HAP-1 (cell line): ENCODE data around the gene PKDREJ.

ENCODE experiments used
- DNase-seq, 2 experiments: peaks; one replicate each; pipeline ENCODE4 v3.0.0-alpha.2; 2016 to 2020; ENCODE audit warnings: low spot score in 2 of 2
- H3K27me3 ChIP-seq: fragments of 250-450 bp; sonication (Bioruptor Pico); 2 replicates; pipeline ENCODE4 v1.5.1; 2020; ENCODE audit warnings: low read depth, mild to moderate bottlenecking, moderate library complexity
- H3K36me3 ChIP-seq: fragments of 250-450 bp; sonication (Bioruptor Pico); replicated peaks from 2 replicates; pipeline ENCODE4 v1.5.1; 2020; ENCODE audit warnings: mild to moderate bottlenecking
- H3K4me1 ChIP-seq: fragments of 250-450 bp; sonication (Bioruptor Pico); 2 replicates; pipeline ENCODE4 v1.5.1; 2020; ENCODE audit warnings: mild to moderate bottlenecking
- H3K4me3 ChIP-seq: fragments of 250-450 bp; sonication (Bioruptor Pico); 2 replicates; pipeline ENCODE4 v1.5.1; 2020; ENCODE audit warnings: mild to moderate bottlenecking, moderate library complexity
- H3K9me3 ChIP-seq: fragments of 250-450 bp; sonication (Bioruptor Pico); 2 replicates; pipeline ENCODE4 v1.5.1; 2020; ENCODE audit warnings: mild to moderate bottlenecking, moderate library complexity
- in situ Hi-C: fragments of 300-500 bp; cut with MboI; formaldehyde crosslinking; loops from 3 replicates; pipeline ENCODE4 v1.14.3; 2020; ENCODE audit warnings: low sequenced_read_pairs, inconsistent platforms, mixed read lengths

Gene PKDREJ

GRCh38 chr22:46293577-46294260 is 30.6 kb upstream of the PKDREJ start:
- Histone ChIP-seq H3K27me3 (no peaks in the 10 kb centered on the region), H3K9me3 (no peaks in the 10 kb centered on the region), H3K36me3 (peaks cover 36% of the 10 kb centered on the region), H3K4me1 (peaks cover 20% of the 10 kb centered on the region), H3K4me3 (no peak overlapping the region)
- in situ Hi-C loops = loop anchor here (10.0 kb wide), 1 partner anchor 169 kb away; no protein-coding TSS in a partner anchor
- no peak for DNase-seq

GRCh38 chr22:46292732-46293131 is 29.6 kb upstream of the PKDREJ start:
- H3K36me3 ChIP-seq = peaks cover 26% of the 10 kb centered on the region
- no peak overlapping the region for H3K4me3 ChIP-seq
- in situ Hi-C loops = loop anchor here (10.0 kb wide), 1 partner anchor 168 kb away; no protein-coding TSS in a partner anchor
- H3K9me3 ChIP-seq = no peaks in the 10 kb centered on the region
- peaks cover 13% of the 10 kb centered on the region for H3K4me1 ChIP-seq
- no peaks in the 10 kb centered on the region for H3K27me3 ChIP-seq
- no peak for DNase-seq

- H3K27me3 ChIP-seq = no peaks in the 10 kb centered on the region
- H3K9me3 ChIP-seq = no peaks in the 10 kb centered on the region
- H3K36me3 ChIP-seq = peaks cover 20% of the 10 kb centered on the region
- H3K4me1 ChIP-seq = peaks cover 13% of the 10 kb centered on the region
- DNase-seq = no peak
- no peak overlapping the region for H3K4me3 ChIP-seq
- in situ Hi-C loops = loop anchor here (10.0 kb wide), 1 partner anchor 167 kb away; no protein-coding TSS in a partner anchor
Measured at GRCh38 chr22:46292173-46292572, 29.0 kb upstream of the PKDREJ start.

- Histone ChIP-seq H3K36me3 (peaks cover 16% of the 10 kb centered on the region), H3K27me3 (no peaks in the 10 kb centered on the region), H3K4me1 (peaks cover 12% of the 10 kb centered on the region), H3K4me3 (no peak overlapping the region), H3K9me3 (no peaks in the 10 kb centered on the region)
- no peak for DNase-seq
- in situ Hi-C loops = loop anchor here (10.0 kb wide), 1 partner anchor 166 kb away; no protein-coding TSS in a partner anchor
Measured at GRCh38 chr22:46290843-46291785, 28.0 kb upstream of the PKDREJ start.

GRCh38 chr22:46290121-46290842 is 27.1 kb upstream of the PKDREJ start:
- in situ Hi-C loops = loop anchor here (10.0 kb wide), 1 partner anchor 165 kb away; no protein-coding TSS in a partner anchor
- Histone ChIP-seq H3K4me1 (peaks cover 4% of the 10 kb centered on the region), H3K9me3 (no peaks in the 10 kb centered on the region), H3K4me3 (no peak overlapping the region), H3K27me3 (no peaks in the 10 kb centered on the region), H3K36me3 (peaks cover 16% of the 10 kb centered on the region)
- no peak for DNase-seq

GRCh38 chr22:46289244-46289891 is 26.2 kb upstream of the PKDREJ start:
- H3K9me3 ChIP-seq = no peaks in the 10 kb centered on the region
- in situ Hi-C loops = no loop called here
- DNase-seq = no peak
- peaks cover 4% of the 10 kb centered on the region; the same call in 1 of the 2 replicates for H3K4me1 ChIP-seq
- no peaks in the 10 kb centered on the region for H3K27me3 ChIP-seq
- H3K4me3 ChIP-seq = no peak overlapping the region
- H3K36me3 ChIP-seq = peaks cover 17% of the 10 kb centered on the region

GRCh38 chr22:46288846-46289243 is 25.7 kb upstream of the PKDREJ start:
- Histone ChIP-seq H3K4me3 (no peak overlapping the region), H3K36me3 (peaks cover 21% of the 10 kb centered on the region)
- in situ Hi-C loops = no loop called here

GRCh38 chr22:46287873-46288751 is 25.0 kb upstream of the PKDREJ start:
- in situ Hi-C loops = no loop called here
- DNase-seq = no peak
- Histone ChIP-seq H3K36me3 (peaks cover 21% of the 10 kb centered on the region), H3K4me1 (peaks cover 4% of the 10 kb centered on the region; the same call in 1 of the 2 replicates), H3K27me3 (no peaks in the 10 kb centered on the region), H3K9me3 (no peaks in the 10 kb centered on the region), H3K4me3 (no peak overlapping the region)

More at GRCh38 chr22:46288846-46289243, 25.7 kb upstream of the PKDREJ start:
- no peaks in the 10 kb centered on the region for H3K27me3 ChIP-seq
- peaks cover 4% of the 10 kb centered on the region; the same call in 1 of the 2 replicates for H3K4me1 ChIP-seq
- no peaks in the 10 kb centered on the region for H3K9me3 ChIP-seq
- no peak for DNase-seq

GRCh38 chr22:46286941-46287872 is 24.1 kb upstream of the PKDREJ start:
- in situ Hi-C loops = no loop called here
- Histone ChIP-seq H3K36me3 (peaks cover 16% of the 10 kb centered on the region), H3K4me1 (peaks cover 4% of the 10 kb centered on the region; the same call in 1 of the 2 replicates), H3K27me3 (no peaks in the 10 kb centered on the region), H3K9me3 (no peaks in the 10 kb centered on the region), H3K4me3 (no peak overlapping the region)
- DNase-seq = no peak

GRCh38 chr22:46286006-46286405 is 22.9 kb upstream of the PKDREJ start:
- in situ Hi-C loops = no loop called here
- H3K27me3 ChIP-seq = no peaks in the 10 kb centered on the region
- H3K4me1 ChIP-seq = no peaks in the 10 kb centered on the region
- H3K9me3 ChIP-seq = no peaks in the 10 kb centered on the region
- DNase-seq = no peak
- no peak overlapping the region for H3K4me3 ChIP-seq
- peaks cover 25% of the 10 kb centered on the region for H3K36me3 ChIP-seq

GRCh38 chr22:46281866-46282678 is 18.9 kb upstream of the PKDREJ start:
- in situ Hi-C loops = no loop called here
- no peak overlapping the region for H3K4me3 ChIP-seq
- H3K9me3 ChIP-seq = no peaks in the 10 kb centered on the region
- no peaks in the 10 kb centered on the region for H3K27me3 ChIP-seq
- no peaks in the 10 kb centered on the region for H3K4me1 ChIP-seq
- DNase-seq = no peak
- peaks cover 49% of the 10 kb centered on the region for H3K36me3 ChIP-seq
